ENCODE results near the gene MGLL.

The MGLL gene

DNA sequence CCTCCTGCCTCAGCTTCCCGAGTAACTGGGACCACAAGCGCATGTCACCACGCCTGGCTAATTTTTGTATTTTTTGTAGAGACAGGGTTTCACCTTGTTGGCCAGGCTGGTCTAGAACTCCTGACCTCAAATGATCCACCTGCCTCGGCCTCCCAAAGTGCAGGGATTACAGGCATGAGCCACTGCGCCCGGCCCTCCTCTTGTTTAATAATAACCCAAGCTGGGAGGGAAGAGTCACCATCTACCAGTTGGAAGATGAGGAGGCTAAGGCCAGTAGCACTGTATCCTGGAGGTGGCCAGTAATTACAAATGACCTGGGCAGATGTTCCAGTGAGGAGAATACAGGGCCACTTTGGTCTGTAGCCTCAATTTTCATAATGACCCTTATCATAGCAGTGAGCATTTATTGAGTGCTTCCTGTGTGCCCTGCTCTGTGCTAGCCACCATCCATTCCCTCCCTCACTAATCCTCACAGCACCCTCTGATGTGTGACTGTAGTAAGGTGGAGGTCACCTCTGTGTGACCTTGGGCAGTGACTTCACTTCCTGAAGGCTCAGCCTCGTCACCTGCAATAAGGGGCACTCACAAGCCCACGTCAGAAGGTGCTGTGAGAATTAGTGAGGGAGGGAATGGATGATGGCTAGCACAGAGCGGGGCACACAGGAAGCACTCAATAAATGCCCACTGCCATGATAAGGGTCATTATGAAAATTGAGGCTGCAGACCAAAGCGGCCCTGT, 85.3 kb downstream of the MGLL start:
- DNase-seq = no peak

GRCh38 chr3:127735767-127736693, 86.3 kb downstream of the MGLL start:
- no peak for DNase-seq

DNA sequence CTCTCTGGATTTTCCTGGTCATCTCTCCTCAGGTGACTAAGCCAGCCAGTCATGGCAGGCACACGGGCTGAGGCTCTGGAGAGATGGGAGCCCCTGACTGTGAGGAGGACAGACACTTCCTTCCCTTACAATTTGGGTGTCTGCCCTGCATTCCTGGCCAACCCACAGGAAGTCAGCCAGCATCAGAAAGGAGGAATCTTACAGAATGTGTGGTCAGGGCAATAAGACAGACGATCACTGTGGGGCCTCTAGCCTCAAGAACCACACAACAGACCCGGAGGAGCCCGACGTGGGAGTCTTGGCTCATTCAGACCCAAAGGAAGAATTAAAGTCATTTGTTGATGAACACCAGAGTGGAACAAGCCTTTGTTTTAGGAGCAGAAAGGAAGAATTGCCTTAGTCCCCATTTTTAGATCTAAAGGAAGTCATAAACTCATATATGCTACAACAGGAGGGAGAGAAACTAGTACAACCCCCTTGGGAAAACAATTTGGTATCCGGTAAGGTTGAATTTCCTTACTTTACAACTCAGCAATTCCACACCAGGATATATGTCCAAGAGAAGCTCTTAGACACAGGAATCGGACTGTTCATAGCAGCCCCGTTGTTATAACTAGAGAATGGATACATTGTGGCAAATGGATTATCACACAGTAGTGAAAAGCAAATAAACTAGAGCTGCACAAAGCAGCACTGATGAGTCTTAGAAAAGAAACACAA, 87.4 kb downstream of the MGLL start:
- DNase-seq = peak in 1 of 2 donors; percentile 35

DNA sequence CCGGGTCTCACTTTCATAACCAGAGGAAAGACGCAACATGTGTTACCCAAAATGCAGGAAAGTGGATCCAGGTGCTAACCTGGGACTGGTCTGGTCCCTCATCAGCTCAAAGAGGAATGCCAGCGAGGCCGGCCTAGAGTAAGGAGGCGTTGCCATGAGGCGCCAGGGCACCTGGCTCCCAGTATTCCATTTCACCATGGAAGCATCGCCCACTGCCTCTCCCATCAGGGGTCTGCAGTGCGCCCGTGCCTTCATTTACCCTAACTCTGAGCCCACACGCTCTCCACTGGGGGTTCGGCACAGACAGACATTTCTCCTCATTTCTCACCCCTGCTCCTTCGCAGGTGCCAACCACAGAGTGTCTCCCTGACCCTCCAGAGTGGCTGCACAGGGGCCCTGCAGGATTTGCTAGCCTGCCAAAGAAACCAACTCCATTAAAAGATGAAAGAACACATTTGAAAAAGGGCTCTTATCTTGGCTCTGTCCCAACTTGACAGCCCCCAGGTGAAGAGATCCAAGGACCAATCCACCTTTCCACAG, 88.1 kb downstream of the MGLL start:
- DNase-seq = no peak

DNA sequence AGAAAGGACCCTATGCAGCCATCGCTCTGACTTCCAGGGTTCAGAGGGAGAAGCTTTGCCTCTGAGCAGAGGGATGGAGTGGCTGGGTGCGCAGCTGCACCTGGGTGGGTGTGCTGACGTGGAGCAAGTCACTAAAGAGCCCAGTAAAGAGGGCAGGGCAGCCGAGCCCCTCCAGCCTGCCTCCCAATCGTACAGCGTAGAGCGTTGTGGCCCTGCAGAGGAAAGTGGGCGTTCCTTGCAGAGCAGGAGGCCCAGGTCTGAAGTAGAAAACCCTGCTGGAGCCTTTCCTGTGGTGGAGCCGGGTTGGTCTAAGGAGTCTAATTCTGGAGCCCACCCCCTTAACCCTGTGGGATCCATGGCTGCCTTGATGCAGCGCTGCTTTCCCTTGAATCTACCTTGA, 88.5 kb downstream of the MGLL start:
- DNase-seq = no peak

DNA sequence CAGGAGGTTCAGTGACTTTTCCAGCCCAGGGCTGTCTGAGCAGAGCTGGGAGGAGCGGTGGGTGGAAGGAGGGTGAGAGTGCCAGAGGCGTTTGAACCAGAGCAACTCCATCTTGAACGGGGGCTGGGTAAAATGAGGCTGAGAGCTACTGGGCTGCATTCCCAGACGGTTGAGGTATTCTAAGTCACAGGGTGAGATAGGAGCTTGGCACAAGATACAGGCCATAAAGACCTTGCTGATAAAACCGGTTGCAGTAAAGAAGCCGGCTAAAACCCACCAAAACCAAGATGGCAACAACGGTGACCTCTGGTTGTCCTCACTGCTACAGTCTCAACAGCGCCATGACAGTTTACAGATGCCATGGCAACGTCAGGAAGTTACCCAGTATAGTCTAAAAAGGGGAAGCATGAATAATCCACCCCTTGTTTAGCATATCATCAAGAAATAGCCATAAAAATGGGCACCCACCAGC, 89.4 kb downstream of the MGLL start:
- DNase-seq = no peak

- DNase-seq = no peak
Observed at GRCh38 chr3:127732303-127732702, 90.0 kb downstream of the MGLL start.

GRCh38 chr3:127731546-127732289, 90.6 kb downstream of the MGLL start:
- DNase-seq = no peak

GRCh38 chr3:127730666-127731295, 91.5 kb downstream of the MGLL start:
- DNase-seq = no peak

GRCh38 chr3:127730171-127730570, 92.1 kb downstream of the MGLL start:
- no peak for DNase-seq

- no peak for DNase-seq
Observed at GRCh38 chr3:127729556-127730056, 92.7 kb downstream of the MGLL start.

- no peak for DNase-seq
Observed at GRCh38 chr3:127728417-127729015, 93.8 kb downstream of the MGLL start.

- DNase-seq = no peak
Observed at GRCh38 chr3:127726894-127727293, 95.4 kb downstream of the MGLL start.

- DNase-seq = no peak
Observed at GRCh38 chr3:127723011-127723567, 99.2 kb downstream of the MGLL start.

GRCh38 chr3:127722091-127722784, 100.1 kb downstream of the MGLL start:
- DNase-seq = no peak

GRCh38 chr3:127720985-127721935, 101.1 kb downstream of the MGLL start:
- no peak for DNase-seq

- no peak for DNase-seq
Observed at GRCh38 chr3:127720161-127720823, 102.0 kb downstream of the MGLL start.

GRCh38 chr3:127719369-127719768, 102.9 kb downstream of the MGLL start:
- no peak for DNase-seq
